Measurements from ENCODE around the gene MROH2A. TPM values are rescaled to one million over a fixed set of nuclear protein-coding genes. Genes with fewer than 3 reads are reported as not detected.
"Not testable (repeated sequence)": the region's sequence is repeated elsewhere in the genome, so short reads cannot be mapped to it uniquely, and the experiment has no call there.

The MROH2A gene
- total and polyA plus RNA-seq, 10 donors, result 0.27 to 1.5 (median 0.43) TPM; not detected in 7

GRCh38 chr2:233871432-233871831, 93.3 kb downstream of the MROH2A start:
- Histone ChIP-seq H3K27me3 (replicated peaks in 1 of 7) (peaks cover 0 to 46% (median 0%) of the 10 kb centered on the region in 7 donors), H3K4me1 (peaks cover 0 to 14% (median 1%) of the 10 kb centered on the region in 6 donors), H3K36me3 (peaks cover 0 to 2% (median 0%) of the 10 kb centered on the region in 6 donors), H3K9me3 (peaks cover 0 to 38% (median 17%) of the 10 kb centered on the region in 8 donors), H3K27ac (no peak overlapping the region), H3K4me3 (no peak overlapping the region)
- TF ChIP-seq CTCF (IDR thresholded peaks at IDR 0.05 in 8 of 11, conservative IDR thresholded peaks at IDR 0.05 in 3 of 11) (no peak), POLR2AphosphoS5 (IDR thresholded peaks at IDR 0.05) (no peak), POLR2A (IDR thresholded peaks at IDR 0.05) (no peak)
- DNase-seq, result no peak
- intact Hi-C loops (cut with DNase I; ENCODE audit: low total_unique reads), result no loop called here
- 49 to 65% (median 54%) methylated on average over 4 of the region's 4 CpGs for WGBS, 5 donors

- DNase-seq; H3K36me3 ChIP-seq; intact Hi-C loops (cut with DNase I; ENCODE audit: low total_unique reads); H3K4me3 ChIP-seq; H3K27ac ChIP-seq: not testable (repeated sequence)
- 10 to 20% (median 15%) methylated on average over 2 of the region's 2 CpGs for WGBS, 5 donors
- Histone ChIP-seq H3K4me1 (peaks cover 0 to 14% (median 1%) of the 10 kb centered on the region in 6 donors), H3K9me3 (peaks cover 0 to 36% (median 11%) of the 10 kb centered on the region in 8 donors), H3K27me3 (replicated peaks in 1 of 7) (peaks cover 0 to 46% (median 0%) of the 10 kb centered on the region in 7 donors)
Measured at GRCh38 chr2:233872125-233872524, 94.0 kb downstream of the MROH2A start.

GRCh38 chr2:233882353-233882752, 104.2 kb downstream of the MROH2A start:
- peaks cover 0 to 55% (median 3%) of the 10 kb centered on the region in 7 donors for H3K27me3 ChIP-seq (replicated peaks in 1 of 7)
- no peaks in the 10 kb centered on the region for H3K36me3 ChIP-seq
- TF ChIP-seq POLR2A (IDR thresholded peaks at IDR 0.05), result no peak
- intact Hi-C loops (cut with DNase I; ENCODE audit: low total_unique reads), result no loop called here
- DNase-seq, result no peak
- no peak overlapping the region for H3K27ac ChIP-seq
- no peaks in the 10 kb centered on the region for H3K4me1 ChIP-seq
- peaks cover 0 to 45% (median 35%) of the 10 kb centered on the region in 8 donors for H3K9me3 ChIP-seq
- no peak overlapping the region for H3K4me3 ChIP-seq

Other genes starting within 250 kb of the MROH2A start
- gene USP40, start 211.5 kb upstream of the MROH2A start, total RNA-seq, result 10 to 100 TPM; 22.3 to 57.3 (median 42.5) TPM
- gene USP40, start 211.5 kb upstream of the MROH2A start, polyA plus RNA-seq, result 10 to 100 TPM; 11.4 to 21.9 (median 20.5) TPM
- gene UGT1A8, start 160.7 kb upstream of the MROH2A start, total RNA-seq, result not detected
- not detected for gene UGT1A8, start 160.7 kb upstream of the MROH2A start, polyA plus RNA-seq
- gene UGT1A10, start 141.9 kb upstream of the MROH2A start, total RNA-seq, result not detected
- gene UGT1A10, start 141.9 kb upstream of the MROH2A start, polyA plus RNA-seq, result under 1 TPM in 1 of 3 donors, not detected in 2; 0.03 TPM
- not detected for gene UGT1A9, start 106.4 kb upstream of the MROH2A start, total RNA-seq
- not detected for gene UGT1A9, start 106.4 kb upstream of the MROH2A start, polyA plus RNA-seq
- gene UGT1A7, start 96.4 kb upstream of the MROH2A start, total RNA-seq, result not detected
- gene UGT1A7, start 96.4 kb upstream of the MROH2A start, polyA plus RNA-seq, result under 1 TPM in 1 of 3 donors, not detected in 2; 0.03 TPM
- not detected for gene UGT1A6, start 85.4 kb upstream of the MROH2A start, total RNA-seq
- gene UGT1A6, start 85.4 kb upstream of the MROH2A start, polyA plus RNA-seq, result not detected
- gene UGT1A5, start 65.4 kb upstream of the MROH2A start, total RNA-seq, result not detected
- not detected for gene UGT1A5, start 65.4 kb upstream of the MROH2A start, polyA plus RNA-seq
- gene UGT1A4, start 59.6 kb upstream of the MROH2A start, total RNA-seq, result not detected
- not detected for gene UGT1A4, start 59.6 kb upstream of the MROH2A start, polyA plus RNA-seq
- gene UGT1A3, start 49.3 kb upstream of the MROH2A start, total RNA-seq, result not detected
- not detected for gene UGT1A3, start 49.3 kb upstream of the MROH2A start, polyA plus RNA-seq
- not detected for gene UGT1A1, start 18.1 kb upstream of the MROH2A start, total RNA-seq
- gene UGT1A1, start 18.1 kb upstream of the MROH2A start, polyA plus RNA-seq, result not detected
- 1 to 10 TPM; 1.4 to 7.4 (median 5.2) TPM for gene HJURP, start 76.2 kb downstream of the MROH2A start, total RNA-seq
- gene HJURP, start 76.2 kb downstream of the MROH2A start, polyA plus RNA-seq, result 1 to 10 TPM; 2.2 to 5.6 (median 2.9) TPM
- not detected for gene TRPM8, start 139.0 kb downstream of the MROH2A start, total RNA-seq
- under 1 TPM in 2 of 3 donors, not detected in 1; 0.02 to 0.06 TPM for gene TRPM8, start 139.0 kb downstream of the MROH2A start, polyA plus RNA-seq

All from spleen (tissue), 11 donors.